ENCODE data around the gene MYCBP2.

Gene MYCBP2

DNA sequence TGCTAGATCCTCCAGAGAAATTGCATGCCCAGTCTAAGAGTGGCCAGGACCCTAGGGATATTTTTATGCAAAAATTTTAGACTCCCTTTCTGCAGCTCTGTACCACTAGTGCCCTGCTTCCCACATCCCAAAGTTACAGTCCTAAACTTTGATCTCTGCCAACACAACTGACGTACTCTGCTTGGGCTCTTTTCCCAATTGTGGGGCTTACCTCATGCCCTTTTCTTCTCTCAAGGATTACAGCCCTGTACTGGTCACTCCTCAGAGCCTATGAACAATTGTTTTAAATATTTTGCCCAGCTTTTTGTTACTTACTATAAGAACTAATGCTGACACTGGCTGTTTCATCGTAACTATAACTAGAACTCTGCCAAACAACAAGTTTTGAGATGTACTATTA lies 242.1 kb downstream of the MYCBP2 start:
- no peak for DNase-seq

DNA sequence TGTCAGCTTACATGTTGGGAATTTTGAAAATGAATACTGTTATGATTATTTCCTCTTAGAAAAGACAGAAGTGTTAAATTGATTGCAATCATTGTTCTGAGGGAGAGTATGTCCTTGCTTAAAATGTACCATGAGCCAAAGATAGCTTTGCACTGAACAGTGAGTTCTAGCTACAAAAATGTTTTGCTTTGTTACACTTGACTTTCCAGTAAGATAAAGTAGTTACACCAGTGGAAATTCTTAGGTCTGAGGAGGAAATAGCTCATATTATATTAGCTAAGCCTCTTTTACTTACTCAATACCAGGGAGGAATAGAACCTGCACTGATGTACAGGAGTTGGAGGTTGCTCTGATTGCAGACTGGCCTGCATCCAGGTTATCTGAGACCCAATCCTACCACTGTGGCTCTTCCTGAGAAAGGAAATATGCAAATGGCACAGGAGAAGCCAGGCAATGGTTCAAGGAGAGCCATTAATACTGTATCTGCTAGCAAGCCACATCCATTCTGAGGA lies 246.9 kb downstream of the MYCBP2 start:
- no peak for DNase-seq

DNA sequence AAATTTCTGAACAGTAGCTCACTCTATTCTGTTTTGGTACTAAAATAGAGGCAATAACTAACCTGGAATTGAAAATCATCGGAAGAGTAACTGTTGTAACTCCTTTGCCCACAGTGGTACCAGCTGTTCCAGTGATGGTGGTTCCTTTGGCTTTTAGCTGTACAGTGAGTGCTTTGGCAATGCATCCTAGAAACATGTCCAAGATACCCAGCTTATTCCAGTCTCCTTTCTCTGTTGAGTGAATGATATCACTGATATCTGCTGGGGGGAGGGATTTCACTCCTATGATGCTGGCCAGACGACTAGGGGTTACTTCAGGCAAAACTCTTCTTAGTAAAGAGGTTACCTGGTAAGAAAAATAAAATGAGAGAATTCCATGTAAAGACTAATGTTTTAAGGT lies 259.4 kb downstream of the MYCBP2 start:
- no peak for DNase-seq

DNA sequence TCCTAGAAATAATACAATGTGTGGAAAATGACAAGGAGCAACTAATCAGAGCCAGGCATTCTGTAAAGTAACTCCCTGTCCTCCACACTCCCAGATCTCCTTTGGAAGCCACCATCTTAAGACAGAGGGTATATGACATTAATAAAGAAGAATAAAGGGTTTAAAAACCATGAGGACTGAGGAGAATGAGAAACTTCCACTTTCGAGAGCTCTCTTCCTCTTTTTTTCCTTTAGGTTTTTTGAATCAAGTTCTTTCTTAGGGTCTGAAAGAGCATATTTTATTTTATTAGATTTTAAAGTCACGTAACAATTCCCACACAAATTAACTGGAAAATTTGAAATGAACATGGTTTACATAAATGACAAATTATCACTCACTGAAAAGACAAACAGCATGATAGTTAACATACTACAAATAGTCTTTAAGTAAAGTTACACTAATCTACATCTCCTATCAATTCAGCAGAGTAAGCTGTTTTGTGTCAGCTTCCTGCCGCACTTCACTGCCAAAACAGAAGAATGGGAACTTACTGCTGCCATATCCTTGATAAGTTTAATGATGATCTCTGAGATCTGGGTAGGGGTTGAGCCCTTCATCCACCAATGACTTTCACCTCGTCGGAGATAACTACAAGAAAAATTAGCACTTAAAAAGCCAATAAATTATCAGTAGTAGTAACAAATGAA lies 261.3 kb downstream of the MYCBP2 start:
- DNase-seq: no peak

DNA sequence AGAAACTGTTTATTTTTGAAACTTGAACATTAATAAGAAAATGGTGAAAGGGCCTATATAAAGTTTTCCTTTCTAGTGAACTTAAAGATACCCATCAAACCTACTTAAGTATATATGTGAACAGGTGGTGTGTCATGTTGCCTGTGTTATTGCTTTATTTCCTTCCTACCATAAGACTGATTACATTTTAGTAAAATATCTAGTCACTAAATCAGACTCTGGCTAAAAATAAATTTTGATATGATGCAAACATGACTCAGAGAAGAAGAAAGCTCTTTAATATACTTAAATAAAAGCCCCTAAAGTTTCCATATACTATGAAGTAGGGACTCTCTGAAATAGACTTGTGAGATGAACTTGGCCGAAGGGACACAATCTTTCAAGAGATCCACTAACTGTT lies 264.8 kb downstream of the MYCBP2 start:
- no peak for DNase-seq

DNA sequence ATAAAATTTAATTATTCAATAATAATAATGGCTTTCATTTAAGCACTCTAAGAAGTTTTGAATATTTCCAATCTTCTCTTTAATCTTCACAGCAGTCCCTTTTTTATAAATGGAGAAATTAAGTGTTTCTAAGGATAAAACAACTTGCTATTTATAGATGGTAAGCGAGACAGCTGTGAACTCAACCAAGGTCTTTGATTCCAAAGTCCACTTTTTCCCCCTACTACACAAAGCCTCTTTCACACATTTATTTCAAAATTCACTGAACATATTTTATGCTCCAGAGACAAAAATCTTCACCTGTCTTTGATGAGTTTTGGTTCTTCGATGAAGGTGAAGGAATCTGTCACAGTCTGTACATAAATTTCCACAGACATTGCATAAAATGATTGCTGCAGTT lies 265.5 kb downstream of the MYCBP2 start:
- no peak for DNase-seq

DNA sequence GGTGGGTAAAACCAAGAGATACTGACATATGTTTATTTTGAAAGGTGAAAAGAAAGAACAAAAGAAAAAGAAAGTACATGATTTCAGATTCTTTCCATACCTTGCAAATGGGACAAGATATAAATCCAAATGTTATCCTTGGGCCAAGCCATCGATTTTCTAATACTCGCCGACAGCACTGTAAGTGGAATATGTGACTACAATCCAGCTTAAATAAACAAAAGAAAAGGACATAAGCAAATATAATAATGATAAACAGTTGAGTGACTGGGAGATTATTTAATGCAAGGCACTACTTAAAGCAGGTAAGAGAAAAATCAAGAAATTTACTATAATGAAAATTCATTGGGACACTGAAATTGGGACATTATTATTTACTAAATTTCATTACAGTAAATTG lies 270.0 kb downstream of the MYCBP2 start:
- no peak for DNase-seq

DNA sequence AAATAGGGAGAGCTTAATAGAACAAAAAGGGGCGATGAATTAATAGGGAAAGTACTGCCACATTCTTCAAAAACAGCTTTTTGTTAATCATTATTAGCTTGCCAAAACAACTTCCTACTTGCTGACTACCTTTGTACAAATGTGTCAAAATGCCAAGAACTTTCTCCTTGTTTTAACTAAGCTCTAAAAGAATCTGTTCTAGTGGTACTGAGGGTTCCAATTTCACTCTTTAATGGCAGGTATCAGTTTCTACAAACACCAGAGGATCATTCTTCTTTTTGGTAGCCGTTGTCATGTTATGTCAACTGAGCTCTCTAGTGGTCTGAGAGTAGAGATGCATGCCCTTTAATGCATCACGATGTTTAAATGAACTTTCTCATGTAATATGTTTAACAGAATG lies 270.5 kb downstream of the MYCBP2 start:
- no peak for DNase-seq

DNA sequence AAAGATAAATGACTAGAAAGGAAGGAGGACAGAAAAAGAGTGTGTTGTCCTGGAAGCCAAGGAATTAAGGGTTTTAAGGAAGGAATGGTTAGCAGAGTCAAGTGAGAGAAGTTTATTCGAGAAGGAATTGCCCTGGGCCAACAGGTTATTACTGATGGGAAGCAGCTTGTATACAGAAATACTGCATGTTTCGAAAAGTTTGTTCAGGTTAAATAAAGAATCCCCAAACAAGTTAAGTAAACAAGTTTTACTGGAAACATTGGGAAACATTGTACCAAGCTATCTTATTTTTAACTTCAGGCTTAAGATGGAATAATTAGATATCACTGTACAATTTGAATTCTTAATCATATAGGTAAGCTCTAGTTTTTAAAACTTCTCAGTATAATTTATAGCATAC lies 271.7 kb downstream of the MYCBP2 start:
- DNase-seq: no peak

DNA sequence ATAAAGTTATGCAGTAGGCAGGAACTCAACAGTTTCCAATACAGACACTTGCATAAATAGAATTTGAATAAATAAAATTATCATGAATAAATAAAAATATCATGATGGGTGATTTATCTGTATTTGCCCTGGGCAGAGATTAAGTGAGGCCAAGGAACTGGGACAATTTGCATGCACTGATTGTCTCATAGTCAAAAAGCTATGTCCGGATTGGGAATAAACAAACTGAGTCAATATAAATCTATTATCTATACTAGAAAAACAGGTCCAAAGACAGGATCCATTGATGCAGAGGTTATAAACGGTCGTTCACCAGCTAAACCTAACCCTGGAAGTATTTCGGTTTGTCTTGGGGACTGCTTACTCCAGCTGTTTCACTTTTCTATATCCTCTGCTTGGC lies 273.7 kb downstream of the MYCBP2 start:
- no peak for DNase-seq

DNA sequence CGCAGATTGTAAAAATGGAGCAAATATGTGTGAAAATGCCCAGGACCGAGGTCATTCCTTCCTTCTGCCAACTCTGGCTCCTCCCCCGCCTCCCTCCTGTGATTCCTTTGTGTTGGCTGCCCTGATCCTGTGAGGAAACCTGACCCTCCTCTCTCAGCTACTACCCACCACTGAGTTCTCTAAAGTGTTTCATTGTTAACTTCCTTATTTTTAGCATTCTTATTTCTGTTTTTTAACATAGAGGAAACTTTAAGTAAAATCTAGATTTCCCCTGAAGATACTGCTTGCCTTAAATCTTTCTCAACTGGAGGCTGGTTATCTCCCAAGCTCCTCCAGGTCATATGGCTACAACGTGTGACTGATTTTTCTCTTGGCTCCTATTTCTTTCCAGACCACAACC lies 278.2 kb downstream of the MYCBP2 start:
- DNase-seq: no peak

DNA sequence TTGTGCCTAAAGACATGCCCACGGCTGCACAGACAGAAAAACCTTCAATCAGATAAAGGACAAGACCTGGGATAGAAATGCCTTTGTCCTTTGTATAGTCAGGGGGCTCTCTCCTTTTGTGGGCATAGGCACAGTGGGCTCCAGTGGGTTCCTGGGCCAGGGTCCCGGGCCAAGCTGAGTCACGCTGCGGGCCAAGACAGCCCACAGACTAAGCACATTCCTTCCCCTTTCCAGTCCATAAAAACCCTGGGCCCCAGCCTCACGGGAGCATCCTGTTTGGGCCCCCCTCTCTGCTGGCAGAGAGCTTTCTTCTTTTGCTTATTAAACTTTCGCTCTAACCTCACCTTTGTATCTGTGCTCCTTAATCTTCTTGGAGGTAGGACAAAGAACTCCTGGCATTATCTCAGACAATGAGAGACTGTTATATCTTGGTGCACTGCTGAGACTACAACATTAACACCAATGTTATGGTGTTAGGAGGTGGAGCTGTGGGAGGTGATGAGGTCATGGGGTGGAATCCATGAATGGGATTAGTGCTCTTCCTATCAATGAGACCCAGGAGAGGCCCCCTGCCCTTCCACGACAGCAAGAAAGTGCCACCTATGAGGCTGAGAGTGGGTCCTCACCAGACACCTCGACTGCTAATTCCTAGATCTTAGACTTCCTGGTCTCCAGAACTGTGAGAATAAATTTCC lies 279.1 kb downstream of the MYCBP2 start:
- DNase-seq: no peak

DNA sequence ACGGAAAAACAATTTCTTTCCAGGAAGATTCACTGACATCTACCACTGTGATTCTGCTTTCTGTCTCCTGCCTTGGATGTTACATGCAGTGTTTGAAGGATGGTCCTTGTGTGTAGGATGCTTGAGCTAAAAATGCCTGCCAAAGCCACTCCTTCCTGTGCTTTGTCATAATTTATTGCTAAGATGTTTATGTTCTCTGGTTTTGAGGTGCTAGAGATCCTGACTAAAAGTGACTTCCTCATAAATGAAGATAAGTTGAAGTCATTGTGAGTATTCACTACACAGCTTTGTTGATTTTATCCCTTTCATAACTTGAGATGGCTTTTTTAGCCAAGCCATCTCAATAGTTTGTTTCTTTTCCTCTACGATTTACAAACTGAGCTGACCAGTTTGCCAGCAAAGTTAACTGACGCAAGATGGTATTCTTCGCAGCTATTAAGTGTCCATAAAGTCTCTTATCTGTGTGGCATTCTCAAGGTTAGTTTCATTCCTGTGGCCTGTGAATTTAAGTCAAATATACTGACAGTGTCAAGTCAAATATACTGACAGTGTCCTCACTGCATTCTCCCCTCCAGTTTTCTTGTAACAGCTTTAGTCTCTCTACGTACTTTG lies 284.2 kb downstream of the MYCBP2 start:
- no peak for DNase-seq

DNA sequence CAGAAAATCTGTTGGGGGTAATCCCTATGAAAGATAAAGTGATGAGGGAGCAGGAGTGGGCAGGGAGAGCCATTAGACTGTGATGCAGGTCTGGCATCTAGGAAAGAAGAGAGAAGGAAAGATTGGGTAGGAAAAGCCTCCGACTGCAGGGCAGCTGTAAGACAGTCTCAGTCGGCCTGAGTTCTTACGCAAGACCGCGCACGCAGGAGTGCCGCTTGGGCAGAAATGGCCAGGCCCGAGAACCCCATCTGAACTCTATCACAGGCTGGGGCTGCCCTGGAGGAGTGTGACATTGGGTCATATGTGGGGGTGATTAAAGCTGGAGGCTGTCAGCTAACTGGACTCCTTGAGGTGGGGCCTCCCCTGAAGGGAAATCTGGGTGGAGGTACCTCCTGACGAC lies 286.1 kb downstream of the MYCBP2 start:
- DNase-seq: no peak

DNA sequence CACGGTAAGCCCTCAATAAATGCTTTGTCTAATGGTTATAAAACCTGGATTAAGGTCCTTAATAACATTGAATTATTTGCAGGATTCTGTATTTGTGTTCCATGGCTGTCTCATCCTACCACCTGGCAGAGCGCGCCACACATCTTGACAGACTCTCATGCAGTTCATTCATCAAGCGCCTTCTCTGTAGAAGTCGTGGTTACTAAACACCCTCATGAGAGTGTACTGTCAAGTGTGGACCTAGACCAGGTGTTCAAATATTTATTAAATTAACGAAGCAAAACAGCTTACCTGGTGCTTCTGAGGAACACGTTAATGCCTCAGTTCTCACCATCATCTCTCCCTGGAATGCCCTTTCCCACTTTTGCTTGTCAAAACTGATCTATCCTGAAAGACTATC lies 286.8 kb downstream of the MYCBP2 start:
- no peak for DNase-seq

DNA sequence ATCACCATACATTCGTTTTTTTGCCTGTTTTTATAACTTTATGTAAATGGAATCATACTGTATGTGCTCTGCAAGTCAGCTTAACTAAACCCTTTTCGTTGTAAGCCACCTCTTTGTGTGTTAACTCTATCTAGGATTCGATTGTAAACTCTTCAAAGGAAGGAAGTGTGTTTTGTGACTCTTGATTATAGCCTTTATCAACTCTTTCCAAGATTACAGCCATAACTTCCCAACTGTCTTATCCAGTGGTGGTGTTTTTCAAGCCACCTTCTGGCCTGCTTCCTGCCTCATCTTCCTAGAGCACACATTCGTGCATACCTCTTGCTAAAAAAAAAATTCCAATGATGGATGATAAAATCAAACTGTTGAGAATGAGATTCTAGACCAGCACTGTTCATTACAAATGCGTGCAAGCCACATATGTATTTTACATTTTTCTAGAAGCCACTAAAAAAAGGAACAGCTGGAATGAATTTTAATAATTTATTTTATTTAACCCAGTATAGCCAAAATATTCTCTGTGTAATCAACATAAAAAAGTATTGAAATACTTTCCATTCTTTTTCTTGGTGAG lies 287.9 kb downstream of the MYCBP2 start:
- no peak for DNase-seq

DNA sequence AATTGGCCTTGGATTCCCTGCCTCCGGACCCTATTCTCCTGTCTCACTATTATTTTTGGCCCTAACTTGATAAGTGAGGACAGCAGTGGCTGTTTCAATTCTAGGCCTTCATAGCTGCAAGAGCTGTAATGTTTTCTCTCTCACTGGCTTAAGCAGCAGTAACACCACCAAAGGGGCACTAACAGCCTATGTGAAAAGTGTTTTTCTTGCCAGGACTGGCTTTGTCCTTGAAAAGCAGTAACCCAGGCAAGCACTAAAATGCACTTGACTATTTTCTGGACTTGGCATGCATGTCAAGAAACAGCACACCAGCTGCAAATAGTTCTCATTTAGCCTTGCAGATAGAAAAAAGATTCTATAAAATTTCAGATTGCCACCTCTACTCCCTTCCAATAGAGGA lies 290.6 kb downstream of the MYCBP2 start:
- no peak for DNase-seq

DNA sequence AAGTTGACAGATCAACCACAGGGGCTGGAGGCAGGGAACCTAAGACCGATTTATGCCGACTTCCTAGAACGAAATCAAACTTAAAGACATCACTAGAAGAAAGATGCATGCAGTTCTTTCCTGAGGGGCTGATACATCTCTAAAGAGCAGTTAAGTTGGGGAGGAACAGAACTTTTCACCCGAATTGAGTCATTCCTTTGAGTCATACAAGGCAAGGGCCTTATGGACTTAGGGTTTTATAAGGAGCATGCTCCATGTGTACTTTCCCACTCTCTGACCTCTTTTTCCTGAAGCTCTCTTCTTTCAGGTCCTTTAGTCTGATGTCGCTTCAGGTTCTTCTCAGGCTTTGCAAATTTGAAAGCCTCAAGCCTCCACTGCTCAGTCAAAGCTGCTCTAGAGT lies 292.0 kb downstream of the MYCBP2 start:
- DNase-seq: no peak

DNA sequence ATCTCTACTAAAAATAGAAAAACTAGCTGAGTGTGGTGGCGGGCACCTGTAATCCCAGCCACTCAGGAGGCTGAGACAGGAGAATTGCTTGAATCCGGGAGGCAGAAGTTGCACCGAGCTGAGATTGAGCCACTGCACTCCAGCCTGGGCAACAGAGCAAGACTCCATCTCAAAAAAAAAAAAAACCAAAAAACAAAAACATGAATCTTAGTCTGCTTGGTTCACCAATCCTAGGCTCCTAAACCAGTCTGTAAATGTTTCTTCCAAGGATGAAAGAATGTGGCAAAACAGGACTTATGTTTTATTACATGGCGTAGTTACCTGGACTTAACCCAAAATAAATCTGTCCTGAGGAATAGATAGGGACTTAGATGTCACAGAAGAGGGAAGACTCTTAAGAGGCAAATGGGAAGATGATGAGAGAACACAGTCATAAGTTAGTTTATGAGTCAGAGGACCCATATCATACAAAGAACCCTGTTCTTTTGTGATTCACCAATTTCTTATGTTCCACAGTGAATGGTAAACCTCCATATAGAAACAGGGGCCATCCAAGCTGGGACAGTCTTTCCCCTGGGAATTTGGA lies 293.1 kb downstream of the MYCBP2 start:
- DNase-seq: no peak

DNA sequence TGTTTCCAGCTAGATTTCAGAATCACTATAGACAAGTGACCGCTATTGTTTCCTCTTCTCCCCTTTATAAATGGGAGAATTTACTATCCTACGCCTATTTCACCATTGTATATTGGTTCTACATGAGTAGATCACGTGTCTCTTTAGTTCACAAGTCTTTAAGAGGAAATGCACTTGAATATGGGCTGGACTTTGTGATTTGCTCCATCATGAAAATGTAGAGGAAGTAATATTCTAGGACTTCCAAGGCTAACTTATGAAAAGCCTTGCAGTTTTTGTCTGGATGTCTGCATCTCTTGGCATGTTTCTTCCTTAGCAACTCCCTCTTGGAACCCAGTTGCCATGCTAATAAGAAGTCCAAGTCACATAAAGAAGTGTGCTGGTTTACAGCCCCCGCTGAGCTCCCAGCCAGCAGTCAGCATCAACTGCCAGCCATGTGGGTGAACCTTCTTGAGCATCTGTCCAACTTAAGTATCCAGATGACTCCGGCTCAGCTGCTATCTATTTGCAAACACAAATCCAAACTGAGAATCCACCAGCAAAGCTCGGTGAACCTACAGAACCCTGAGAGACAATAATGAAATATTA lies 295.1 kb downstream of the MYCBP2 start:
- DNase-seq: no peak

DNA sequence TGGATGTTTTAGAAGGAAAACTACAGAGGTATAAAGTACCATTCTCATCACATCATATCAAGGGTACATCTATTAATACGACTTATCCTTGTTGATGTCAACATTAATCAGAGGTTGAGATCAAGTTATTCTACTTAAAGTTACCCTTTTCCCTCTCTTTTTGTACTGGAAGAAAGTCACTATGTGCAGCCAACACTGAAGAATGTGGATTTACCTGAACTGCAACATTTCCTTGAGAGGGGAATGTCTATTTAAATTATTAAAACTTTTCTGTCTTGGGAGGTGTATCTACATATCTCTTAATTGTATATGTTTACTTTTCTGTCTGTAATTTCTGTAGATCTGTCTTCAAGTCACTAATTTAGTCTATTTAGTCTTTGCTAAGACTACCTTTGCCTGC lies 297.5 kb downstream of the MYCBP2 start:
- no peak for DNase-seq

DNA sequence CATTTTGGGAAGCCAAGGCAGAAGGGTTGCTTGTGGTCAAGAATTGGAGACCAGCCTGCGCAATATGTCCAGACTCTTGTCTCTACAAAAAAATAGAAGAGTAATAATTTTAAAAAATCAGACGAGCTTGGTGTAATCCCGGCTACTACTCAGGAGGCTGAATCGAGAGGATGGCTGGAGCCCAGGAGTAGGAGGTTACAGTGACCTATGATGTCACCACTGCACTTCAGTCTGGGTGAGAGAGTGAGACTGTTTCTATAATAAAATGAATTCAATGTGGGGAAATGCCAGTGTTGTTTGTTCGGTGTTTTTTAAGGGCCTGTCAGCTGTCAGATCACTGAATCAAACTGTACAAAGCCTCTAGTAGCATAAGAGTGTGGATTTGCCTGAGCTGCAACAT lies 298.7 kb downstream of the MYCBP2 start:
- DNase-seq: no peak

Data from right forelimb (tissue), 1 donor.